ENCODE data around the gene PAM16. TPM values are rescaled to one million over a fixed set of nuclear protein-coding genes. Genes with fewer than 3 reads are reported as not detected.

PAM16 gene
- total and polyA plus RNA-seq, 2 of the 8 experiments (the other 6 are each of a cell fraction or from before 2014, with no cell fraction given): 78.3 to 198 TPM

DNA sequence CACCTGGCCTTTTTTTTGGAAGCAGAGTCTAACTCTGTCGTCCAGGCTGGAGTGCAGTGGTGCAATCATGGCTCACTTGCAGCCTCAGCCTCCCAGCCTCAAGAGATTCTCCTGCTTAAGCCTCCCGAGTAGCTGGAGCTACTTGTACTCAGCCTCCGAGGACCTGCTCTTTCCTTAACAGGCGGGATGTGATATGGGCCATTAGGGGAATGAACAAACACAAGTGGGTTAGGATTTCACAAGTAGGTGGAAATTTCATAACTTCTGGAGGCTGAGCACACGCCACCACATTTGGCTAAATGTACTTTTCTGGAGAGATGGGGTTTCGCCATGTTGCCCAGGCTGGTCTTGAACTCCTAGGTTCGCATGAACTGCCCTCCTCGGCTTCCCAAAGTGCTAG lies 4.1 kb downstream of the PAM16 start:
- Histone ChIP-seq H3K9ac (replicated peaks in 1 of 4; ENCODE audit: extremely low read depth in 1 of 4, low read depth in 3 of 4, low read length in 3 of 4) (no peak overlapping the region), H2BK15ac (ENCODE audit: low read length) (no peak overlapping the region), H2BK5ac (ENCODE audit: low read depth, low read length) (no peak overlapping the region), H2BK20ac (ENCODE audit: low read length) (no peak overlapping the region), H2BK120ac (replicated peaks; ENCODE audit: low read depth, low read length) (no peak overlapping the region), H3K14ac (ENCODE audit: insufficient read length) (no peak overlapping the region), H3K18ac (ENCODE audit: extremely low read depth, low read length) (no peak overlapping the region), H3K23me2 (ENCODE audit: low read depth, low read length) (no peaks in the 10 kb centered on the region; the same call in 1 of the 2 replicates), H2BK12ac (ENCODE audit: low read depth, low read length) (no peak overlapping the region), H3K9me3 (ENCODE audit: insufficient read depth in 2 of 2, low read depth in 1 of 2, low read length in 1 of 2) (peaks cover 5 to 6% of the 10 kb centered on the region in 2 experiments; a peak in 1 of 4 replicates), H3K4me2 (ENCODE audit: insufficient read depth in 1 of 2, low read depth in 2 of 2, low read length in 2 of 2) (no peak overlapping the region), H3K36me3 (ENCODE audit: control insufficient read depth in 2 of 4, insufficient read depth in 4 of 4, low read length in 3 of 4) (peaks cover 0 to 15% (median under 1%) of the 10 kb centered on the region in 4 experiments; a peak in 4 of 8 replicates), H3K27ac (ENCODE audit: low read depth, low read length) (no peak overlapping the region), H3K56ac (replicated peaks; ENCODE audit: insufficient read length, low read depth, low read length) (no peak overlapping the region), H4K8ac (ENCODE audit: extremely low read depth, insufficient read depth, low read length) (no peak overlapping the region), H2AK5ac (ENCODE audit: low read depth, low read length) (no peak overlapping the region), H3K27me3 (replicated peaks in 1 of 4; ENCODE audit: control insufficient read depth in 3 of 4, extremely low read depth in 1 of 4, insufficient read depth in 3 of 4, low read length in 3 of 4) (peaks cover 0 to 2% (median 0%) of the 10 kb centered on the region in 4 experiments; a peak in 1 of 7 replicates), H3K79me1 (ENCODE audit: low read depth, low read length) (peaks cover 16% of the 10 kb centered on the region; the same call in 1 of the 2 replicates), H3K4me1 (replicated peaks in 1 of 4; ENCODE audit: control insufficient read depth in 3 of 4, insufficient read depth in 4 of 4, low read length in 3 of 4) (peaks cover 0 to 4% (median 0%) of the 10 kb centered on the region in 4 experiments; a peak in 1 of 7 replicates), H4K5ac (ENCODE audit: insufficient read length, low read depth, low read length) (no peak overlapping the region), H4K91ac (replicated peaks; ENCODE audit: insufficient read length, low read length) (no peak overlapping the region), H4K20me1 (replicated peaks in 1 of 2; ENCODE audit: control insufficient read depth in 1 of 2, insufficient read depth in 2 of 2, low read length in 2 of 2) (peaks cover 3 to 20% of the 10 kb centered on the region in 2 experiments), H3K79me2 (ENCODE audit: control insufficient read depth in 1 of 2, insufficient read depth in 2 of 2, low read length in 2 of 2) (peaks cover 18 to 73% of the 10 kb centered on the region in 2 experiments), H3K4ac (replicated peaks; ENCODE audit: insufficient read length, low read depth, low read length) (no peak overlapping the region), H2AFZ (ENCODE audit: low read length) (no peak overlapping the region), H3K23ac (ENCODE audit: insufficient read length) (no peak overlapping the region), H3K4me3 (ENCODE audit: extremely low read depth in 1 of 4, insufficient read depth in 2 of 4, low read depth in 3 of 4, low read length in 4 of 4) (no peak overlapping the region)
- no peak for DNase-seq (ENCODE audit: low read depth in 1 of 2, low spot score in 2 of 2)
- ChIA-PET CTCF (ENCODE audit: partially characterized antibody) (interaction anchor here (0.7 to 12.6 kb wide), 11 partner anchors 12 to 93 kb away, joined by 3 to 159 read pairs (median 4); no protein-coding TSS in a partner anchor), POLR2A (ENCODE audit: partially characterized antibody) (interaction anchor here (0.9 to 9.8 kb wide), 7 partner anchors 11 to 164 kb away, joined by 3 to 154 read pairs (median 4); no protein-coding TSS in a partner anchor)
- WGBS, 2 experiments (ENCODE audit: extremely low coverage in 1 of 2, insufficient coverage in 1 of 2, insufficient read length in 1 of 2, insufficient replicate concordance in 2 of 2, low coverage in 1 of 2, low lambda C conversion rate in 2 of 2, missing lambda C conversion rate in 1 of 2): 94% methylated on average over 8 of the region's 8 CpGs; no CpG with 5 or more reads in 1 of the 2 experiments
- no peak for FAIRE-seq
- no peak for TF ChIP-seq HDAC2 (IDR thresholded peaks at IDR 0.05; ENCODE audit: borderline replicate concordance in 1 of 2, low read depth in 2 of 2, low read length in 2 of 2)
